K562 (cell line): ENCODE measurements around the gene CDC45. TPM values are rescaled to one million over a fixed set of nuclear protein-coding genes. Genes with fewer than 3 reads are reported as not detected.

Experiments
- ATF7 ChIP-seq: fragments of 450-650 bp; IDR thresholded peaks from 2 replicates; pipeline ENCODE4 v1.7.1; 2014; ENCODE audit warnings: mild to moderate bottlenecking, moderate library complexity
- CAMTA2 ChIP-seq: fragments of 250-450 bp; sonication (Bioruptor Pico); conservative IDR thresholded peaks from 2 replicates; pipeline ENCODE4 v1.5.1; 2022
- HBP1 ChIP-seq: fragments of 450-650 bp; formaldehyde crosslinking; IDR thresholded peaks from 2 replicates; pipeline ENCODE4 v1.4.0; 2022; ENCODE audit warnings: missing genetic modification characterization
- JUN ChIP-seq, 2 experiments: sonication (generic) in 1 of 2; formaldehyde crosslinking in 1 of 2; IDR thresholded peaks; 2 replicates each; pipeline versions ENCODE4 v1.6.1 to v1.8.0; 2012 to 2022; ENCODE audit warnings: borderline replicate concordance in 2 of 2, mild to moderate bottlenecking in 2 of 2, improper control_type of control experiment in 1 of 2, low read depth in 1 of 2, low read length in 1 of 2, missing genetic modification reagents in 1 of 2
- KAT2B ChIP-seq: IDR thresholded peaks from one replicate; pipeline ENCODE4 v1.6.1; 2012; ENCODE audit warnings: low read depth, mild to moderate bottlenecking, control low read depth, inconsistent platforms, low read length, moderate library complexity
- PHF20 ChIP-seq: fragments of 450-650 bp; IDR thresholded peaks from 2 replicates; pipeline ENCODE4 v1.6.1; 2018; ENCODE audit not compliant: partially characterized antibody
- PTTG1 ChIP-seq: fragments of 450-650 bp; IDR thresholded peaks from 2 replicates; pipeline ENCODE4 v1.6.1; 2016; ENCODE audit warnings: low read depth, mild to moderate bottlenecking, missing genetic modification characterization, missing compliant biosample characterization
- RBM22 ChIP-seq: fragments of 200-400 bp; formaldehyde crosslinking; IDR thresholded peaks from 2 replicates; pipeline ENCODE4 v1.6.1; 2018; ENCODE audit warnings: low read length, low read depth; ENCODE audit not compliant: poor library complexity, severe bottlenecking
- YBX1 ChIP-seq: fragments of 450-650 bp; IDR thresholded peaks from 2 replicates; pipeline ENCODE4 v1.7.1; 2016; ENCODE audit warnings: mild to moderate bottlenecking
- ZBTB12 ChIP-seq: fragments of 250-450 bp; sonication (Bioruptor Pico); IDR thresholded peaks from 2 replicates; pipeline ENCODE4 v1.4.0; 2020
- ZNF282 ChIP-seq: sonication (generic); formaldehyde crosslinking; IDR thresholded peaks from 2 replicates; pipeline ENCODE4 v1.8.1; 2023; ENCODE audit warnings: missing genetic modification reagents
- polyA plus RNA-seq, 8 experiments: library from polyadenylated mRNA; depleted of rRNA in 4 of 8; stranded (reverse) in 5 of 8; unstranded in 3 of 8; fragments of >200 nt; fragmentation: Nextera tagmentation in 2 of 8; fragmentation: Illumina TruSeq in 1 of 8; extraction: Ambion mirVana in 2 of 8; extraction: Trizol in 1 of 8; gene quantifications; 2 replicates each; pipeline versions ENCODE4 v1.2.1 to v1.2.3, GENCODE V29; 2011 to 2014; ENCODE audit warnings: inconsistent platforms in 1 of 8, missing spikeins in 1 of 8
- total RNA-seq, 7 experiments: library from RNA; depleted of rRNA in 6 of 7; stranded (reverse); fragments of >200 nt in 6 of 7; fragmentation: Illumina TruSeq in 2 of 7; extraction: Trizol in 2 of 7; gene quantifications; 2 replicates each; pipeline versions ENCODE4 v1.2.1 to v1.2.3, GENCODE V29; 2011 to 2021; ENCODE audit warnings: low replicate concordance in 1 of 7
- TF ChIP-seq, protein P1 (sequence below): fragments of 250-450 bp; sonication (Bioruptor Pico); IDR thresholded peaks from 2 replicates; pipeline ENCODE4 v1.5.0; 2022; ENCODE audit warnings: mild to moderate bottlenecking
- TF ChIP-seq, protein P2 (sequence below): fragments of 450-650 bp; formaldehyde crosslinking; IDR thresholded peaks from 2 replicates; pipeline ENCODE4 v1.4.0; 2020; ENCODE audit warnings: mild to moderate bottlenecking, moderate library complexity
- TF ChIP-seq, protein P3 (sequence below): fragments of 450-650 bp; IDR thresholded peaks from 2 replicates; pipeline ENCODE4 v1.6.1; 2016; ENCODE audit warnings: missing biosample characterization, missing genetic modification characterization
- TF ChIP-seq, protein P4 (sequence below), 2 experiments: fragments of 250-450 bp in 1 of 2; fragments of 450-650 bp in 1 of 2; sonication (Bioruptor Pico) in 1 of 2; IDR thresholded peaks; 2 replicates each; pipeline versions ENCODE4 v1.6.1 to v1.8.0; 2016 to 2021; ENCODE audit warnings: mild to moderate bottlenecking in 2 of 2, moderate library complexity in 2 of 2, missing compliant biosample characterization in 1 of 2, missing genetic modification characterization in 1 of 2

CDC45 gene
- total and polyA plus RNA-seq, 9 of the 15 experiments (the other 6 are each of a cell fraction or from before 2014, with no cell fraction given) = 251 to 580 (median 410) TPM

GRCh38 chr22:19429950-19430889 is 49.5 kb upstream of the CDC45 start (continued):
- TF ChIP-seq JUN (IDR thresholded peaks at IDR 0.05; ENCODE audit: borderline replicate concordance, low read depth, low read length) (0 out of 2 replicates have a peak, but pooled peaks have one; percentile 36), JUN (CRISPR knock-in tag; IDR thresholded peaks at IDR 0.05; ENCODE audit: borderline replicate concordance) (no peak), ZBTB12 (CRISPR knock-in tag) (0 out of 2 replicates have a peak, but pooled peaks have one; percentile 51), RBM22 (no peak), YBX1 (no peak), KAT2B (no peak), ZNF282 (CRISPR knock-in tag) (no peak), PTTG1 (tag) (no peak), ATF7 (no peak), PHF20 (no peak), HBP1 (no peak), CAMTA2 (CRISPR knock-in tag) (no peak)
- TF ChIP-seq, protein P1, sequence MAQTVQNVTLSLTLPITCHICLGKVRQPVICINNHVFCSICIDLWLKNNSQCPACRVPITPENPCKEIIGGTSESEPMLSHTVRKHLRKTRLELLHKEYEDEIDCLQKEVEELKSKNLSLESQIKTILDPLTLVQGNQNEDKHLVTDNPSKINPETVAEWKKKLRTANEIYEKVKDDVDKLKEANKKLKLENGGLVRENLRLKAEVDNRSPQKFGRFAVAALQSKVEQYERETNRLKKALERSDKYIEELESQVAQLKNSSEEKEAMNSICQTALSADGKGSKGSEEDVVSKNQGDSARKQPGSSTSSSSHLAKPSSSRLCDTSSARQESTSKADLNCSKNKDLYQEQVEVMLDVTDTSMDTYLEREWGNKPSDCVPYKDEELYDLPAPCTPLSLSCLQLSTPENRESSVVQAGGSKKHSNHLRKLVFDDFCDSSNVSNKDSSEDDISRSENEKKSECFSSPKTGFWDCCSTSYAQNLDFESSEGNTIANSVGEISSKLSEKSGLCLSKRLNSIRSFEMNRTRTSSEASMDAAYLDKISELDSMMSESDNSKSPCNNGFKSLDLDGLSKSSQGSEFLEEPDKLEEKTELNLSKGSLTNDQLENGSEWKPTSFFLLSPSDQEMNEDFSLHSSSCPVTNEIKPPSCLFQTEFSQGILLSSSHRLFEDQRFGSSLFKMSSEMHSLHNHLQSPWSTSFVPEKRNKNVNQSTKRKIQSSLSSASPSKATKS (CRISPR knock-in tag) = 0 out of 2 replicates have a peak, but pooled peaks have one; percentile 8
- TF ChIP-seq, protein P2, sequence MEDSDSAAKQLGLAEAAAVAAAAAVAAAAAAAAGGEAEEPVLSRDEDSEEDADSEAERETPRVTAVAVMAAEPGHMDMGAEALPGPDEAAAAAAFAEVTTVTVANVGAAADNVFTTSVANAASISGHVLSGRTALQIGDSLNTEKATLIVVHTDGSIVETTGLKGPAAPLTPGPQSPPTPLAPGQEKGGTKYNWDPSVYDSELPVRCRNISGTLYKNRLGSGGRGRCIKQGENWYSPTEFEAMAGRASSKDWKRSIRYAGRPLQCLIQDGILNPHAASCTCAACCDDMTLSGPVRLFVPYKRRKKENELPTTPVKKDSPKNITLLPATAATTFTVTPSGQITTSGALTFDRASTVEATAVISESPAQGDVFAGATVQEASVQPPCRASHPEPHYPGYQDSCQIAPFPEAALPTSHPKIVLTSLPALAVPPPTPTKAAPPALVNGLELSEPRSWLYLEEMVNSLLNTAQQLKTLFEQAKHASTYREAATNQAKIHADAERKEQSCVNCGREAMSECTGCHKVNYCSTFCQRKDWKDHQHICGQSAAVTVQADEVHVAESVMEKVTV = peak; percentile 12; the same call in 1 of the 2 replicates
- TF ChIP-seq, protein P3, sequence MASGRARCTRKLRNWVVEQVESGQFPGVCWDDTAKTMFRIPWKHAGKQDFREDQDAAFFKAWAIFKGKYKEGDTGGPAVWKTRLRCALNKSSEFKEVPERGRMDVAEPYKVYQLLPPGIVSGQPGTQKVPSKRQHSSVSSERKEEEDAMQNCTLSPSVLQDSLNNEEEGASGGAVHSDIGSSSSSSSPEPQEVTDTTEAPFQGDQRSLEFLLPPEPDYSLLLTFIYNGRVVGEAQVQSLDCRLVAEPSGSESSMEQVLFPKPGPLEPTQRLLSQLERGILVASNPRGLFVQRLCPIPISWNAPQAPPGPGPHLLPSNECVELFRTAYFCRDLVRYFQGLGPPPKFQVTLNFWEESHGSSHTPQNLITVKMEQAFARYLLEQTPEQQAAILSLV (tag) = peak; percentile 61; the same call in 1 of the 2 replicates
- TF ChIP-seq, protein P4, sequence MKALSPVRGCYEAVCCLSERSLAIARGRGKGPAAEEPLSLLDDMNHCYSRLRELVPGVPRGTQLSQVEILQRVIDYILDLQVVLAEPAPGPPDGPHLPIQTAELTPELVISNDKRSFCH (CRISPR knock-in tag; IDR thresholded peaks at IDR 0.05) = no peak
- TF ChIP-seq, protein P4 (tag; IDR thresholded peaks at IDR 0.05) = no peak
